KMS-11 (cell line): Measurements from ENCODE around the gene GULP1.

ENCODE experiments used
- H2AFZ ChIP-seq: fragments of 200-600 bp; sonication (generic); 2 replicates; pipeline ENCODE4 v1.6.1; 2016; ENCODE audit warnings: antibody characterized with exemption, mixed run types, low read depth
- H3K27ac ChIP-seq: fragments of 200-600 bp; sonication (generic); 2 replicates; pipeline ENCODE4 v1.6.1; 2016; ENCODE audit warnings: mild to moderate bottlenecking, mixed run types
- H3K27me3 ChIP-seq: fragments of 200-600 bp; sonication (generic); 2 replicates; pipeline ENCODE4 v1.6.1; 2017; ENCODE audit warnings: mild to moderate bottlenecking, low read depth, mixed run types, moderate library complexity; ENCODE audit not compliant: insufficient read depth
- H3K36me3 ChIP-seq: fragments of 200-600 bp; sonication (generic); 2 replicates; pipeline ENCODE4 v1.6.1; 2017; ENCODE audit warnings: mild to moderate bottlenecking, mixed run types; ENCODE audit not compliant: insufficient read depth
- H3K4me1 ChIP-seq: fragments of 200-600 bp; sonication (generic); 2 replicates; pipeline ENCODE4 v1.6.1; 2016; ENCODE audit warnings: mild to moderate bottlenecking, low read depth, mixed run types; ENCODE audit not compliant: poor library complexity, severe bottlenecking
- H3K4me2 ChIP-seq: fragments of 200-600 bp; sonication (generic); 2 replicates; pipeline ENCODE4 v1.7.0; 2016; ENCODE audit warnings: mild to moderate bottlenecking, mixed run types
- H3K4me3 ChIP-seq: fragments of 200-600 bp; sonication (generic); IDR thresholded peaks from 2 replicates; pipeline ENCODE4 v1.6.1; 2017; ENCODE audit warnings: low read depth, low read length, mixed read lengths; ENCODE audit not compliant: insufficient read depth
- H3K79me2 ChIP-seq: fragments of 200-600 bp; sonication (generic); 2 replicates; pipeline ENCODE4 v1.6.1; 2016; ENCODE audit warnings: low read depth, mixed run types; ENCODE audit not compliant: insufficient read depth
- H3K9ac ChIP-seq: fragments of 200-600 bp; sonication (generic); 2 replicates; pipeline ENCODE4 v1.6.1; 2016; ENCODE audit warnings: mild to moderate bottlenecking, mixed run types
- H4K20me1 ChIP-seq: fragments of 200-600 bp; sonication (generic); 2 replicates; pipeline ENCODE4 v1.6.1; 2016; ENCODE audit warnings: mild to moderate bottlenecking, mixed run types; ENCODE audit not compliant: insufficient read depth
- TF ChIP-seq, protein P1 (sequence below): fragments of 200-600 bp; sonication (generic); conservative IDR thresholded peaks from 2 replicates; pipeline ENCODE4 v1.6.1; 2017; ENCODE audit warnings: low read depth, mild to moderate bottlenecking, antibody characterized with exemption, low read length, moderate library complexity, mixed read lengths

The GULP1 gene

DNA sequence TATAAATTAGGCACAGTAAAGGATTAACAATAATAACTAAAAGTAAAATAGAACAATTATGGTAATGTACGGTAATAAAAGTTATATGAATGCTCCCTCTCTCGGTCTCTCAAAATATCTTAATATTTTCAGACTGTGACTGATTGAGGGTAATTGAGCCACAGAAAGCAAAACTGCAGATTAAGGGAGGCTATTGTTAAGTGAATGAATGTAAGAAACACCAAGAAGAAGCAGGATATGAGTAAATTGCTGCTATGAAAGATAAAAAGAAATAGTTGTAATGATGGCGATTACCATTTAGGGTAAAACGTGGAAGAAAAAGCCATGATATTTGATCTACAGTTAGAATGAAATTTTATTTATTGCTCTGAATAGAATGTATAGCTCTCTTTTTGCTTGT is 24.1 kb downstream of the GULP1 start:
- Histone ChIP-seq H3K79me2 (no peaks in the 10 kb centered on the region), H3K4me3 (no peak overlapping the region), H4K20me1 (no peaks in the 10 kb centered on the region), H3K9ac (no peak overlapping the region), H3K27ac (no peak overlapping the region), H3K36me3 (no peaks in the 10 kb centered on the region), H3K4me2 (no peak overlapping the region), H3K27me3 (no peaks in the 10 kb centered on the region), H3K4me1 (no peaks in the 10 kb centered on the region), H2AFZ (no peak overlapping the region)
- TF ChIP-seq, protein P1, sequence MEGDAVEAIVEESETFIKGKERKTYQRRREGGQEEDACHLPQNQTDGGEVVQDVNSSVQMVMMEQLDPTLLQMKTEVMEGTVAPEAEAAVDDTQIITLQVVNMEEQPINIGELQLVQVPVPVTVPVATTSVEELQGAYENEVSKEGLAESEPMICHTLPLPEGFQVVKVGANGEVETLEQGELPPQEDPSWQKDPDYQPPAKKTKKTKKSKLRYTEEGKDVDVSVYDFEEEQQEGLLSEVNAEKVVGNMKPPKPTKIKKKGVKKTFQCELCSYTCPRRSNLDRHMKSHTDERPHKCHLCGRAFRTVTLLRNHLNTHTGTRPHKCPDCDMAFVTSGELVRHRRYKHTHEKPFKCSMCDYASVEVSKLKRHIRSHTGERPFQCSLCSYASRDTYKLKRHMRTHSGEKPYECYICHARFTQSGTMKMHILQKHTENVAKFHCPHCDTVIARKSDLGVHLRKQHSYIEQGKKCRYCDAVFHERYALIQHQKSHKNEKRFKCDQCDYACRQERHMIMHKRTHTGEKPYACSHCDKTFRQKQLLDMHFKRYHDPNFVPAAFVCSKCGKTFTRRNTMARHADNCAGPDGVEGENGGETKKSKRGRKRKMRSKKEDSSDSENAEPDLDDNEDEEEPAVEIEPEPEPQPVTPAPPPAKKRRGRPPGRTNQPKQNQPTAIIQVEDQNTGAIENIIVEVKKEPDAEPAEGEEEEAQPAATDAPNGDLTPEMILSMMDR = no peak

DNA sequence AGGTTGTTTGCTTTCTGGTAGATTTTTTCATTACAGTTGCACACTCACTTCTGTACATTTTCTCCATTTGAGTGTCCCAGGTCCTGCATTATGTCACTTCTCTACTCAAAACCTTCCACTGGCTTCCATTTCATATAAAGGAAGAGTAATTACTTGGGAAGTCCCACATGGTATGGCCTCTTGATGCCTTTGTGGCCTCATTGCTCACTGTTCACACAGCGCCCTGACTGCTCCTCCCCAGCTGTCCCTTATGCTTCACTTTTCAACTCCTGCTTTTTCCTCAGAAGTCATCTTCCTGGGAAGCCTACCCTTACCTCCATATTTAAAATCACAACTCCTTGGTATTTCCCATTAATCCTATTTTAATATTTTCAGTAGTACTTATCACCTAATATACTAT is 24.7 kb downstream of the GULP1 start:
- no peaks in the 10 kb centered on the region for H3K79me2 ChIP-seq
- no peaks in the 10 kb centered on the region for H3K36me3 ChIP-seq
- H3K9ac ChIP-seq = no peak overlapping the region
- H3K4me2 ChIP-seq = no peak overlapping the region
- no peak overlapping the region for H3K4me3 ChIP-seq
- H2AFZ ChIP-seq = no peak overlapping the region
- H3K4me1 ChIP-seq = no peaks in the 10 kb centered on the region
- no peak overlapping the region for H3K27ac ChIP-seq
- no peaks in the 10 kb centered on the region for H4K20me1 ChIP-seq
- no peaks in the 10 kb centered on the region for H3K27me3 ChIP-seq
- TF ChIP-seq, protein P1 = no peak

GRCh38 chr2:188316791-188317423 is 25.2 kb downstream of the GULP1 start:
- Histone ChIP-seq H3K36me3 (no peaks in the 10 kb centered on the region), H3K27ac (no peak overlapping the region), H3K4me3 (no peak overlapping the region), H3K4me1 (no peaks in the 10 kb centered on the region), H3K27me3 (no peaks in the 10 kb centered on the region), H4K20me1 (no peaks in the 10 kb centered on the region), H2AFZ (no peak overlapping the region), H3K4me2 (no peak overlapping the region), H3K79me2 (no peaks in the 10 kb centered on the region), H3K9ac (no peak overlapping the region)
- TF ChIP-seq, protein P1 = no peak

DNA sequence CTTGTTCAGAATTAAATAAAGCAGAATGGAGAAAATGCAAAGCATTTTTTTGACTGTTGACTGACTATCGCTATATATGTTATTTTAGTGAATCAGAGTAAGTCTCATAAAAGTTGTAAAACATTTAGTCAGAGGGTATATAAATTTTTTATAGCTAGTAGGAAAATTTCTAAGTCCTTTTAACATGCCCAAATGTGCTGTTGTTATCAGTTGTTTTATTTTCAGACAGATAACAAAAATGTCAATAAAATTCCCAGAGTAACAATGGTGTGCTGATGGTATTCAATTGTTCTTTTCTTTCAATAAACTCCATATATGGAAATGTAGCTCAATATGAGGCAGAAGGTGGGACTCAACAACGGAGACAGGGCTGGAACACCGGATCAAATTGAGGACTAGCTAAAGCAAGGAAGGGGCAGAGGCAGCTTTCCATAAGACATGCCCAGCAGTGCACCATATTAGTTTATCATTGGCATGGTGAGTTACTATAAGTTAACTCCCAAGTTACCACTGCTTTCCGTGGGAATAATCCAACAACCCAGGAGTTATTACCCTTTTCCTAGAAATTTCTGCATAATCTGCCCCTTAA is 26.6 kb downstream of the GULP1 start:
- Histone ChIP-seq H3K4me2 (no peak overlapping the region), H3K27ac (no peak overlapping the region), H3K9ac (no peak overlapping the region), H3K27me3 (no peaks in the 10 kb centered on the region), H2AFZ (no peak overlapping the region), H3K4me1 (no peaks in the 10 kb centered on the region), H3K79me2 (no peaks in the 10 kb centered on the region), H3K36me3 (no peaks in the 10 kb centered on the region), H3K4me3 (no peak overlapping the region), H4K20me1 (no peaks in the 10 kb centered on the region)
- TF ChIP-seq, protein P1 = no peak
